OCI-LY1 (cell line): Measurements from ENCODE around the gene PPP1CA.

Experiments
- CTCF ChIP-seq: fragments of 200-600 bp; sonication (generic), shearing (Covaris generic); IDR thresholded peaks from 2 replicates; pipeline ENCODE4 v1.5.1; 2017; ENCODE audit warnings: mild to moderate bottlenecking, antibody characterized with exemption, low read length, moderate library complexity, mixed read lengths
- EZH2 ChIP-seq: fragments of 200-600 bp; sonication (generic), shearing (Covaris generic); IDR thresholded peaks from 2 replicates; pipeline ENCODE4 v1.8.0; 2017; ENCODE audit warnings: borderline replicate concordance, mixed run types, mild to moderate bottlenecking, antibody characterized with exemption, low read length, moderate library complexity, mixed read lengths

- no peak for TF ChIP-seq CTCF
- TF ChIP-seq EZH2, result no peak
Observed at GRCh38 chr11:67404515-67405195, 3.0 kb upstream of the PPP1CA start.
